ENCODE measurements around the gene GRIP2.

DNA sequence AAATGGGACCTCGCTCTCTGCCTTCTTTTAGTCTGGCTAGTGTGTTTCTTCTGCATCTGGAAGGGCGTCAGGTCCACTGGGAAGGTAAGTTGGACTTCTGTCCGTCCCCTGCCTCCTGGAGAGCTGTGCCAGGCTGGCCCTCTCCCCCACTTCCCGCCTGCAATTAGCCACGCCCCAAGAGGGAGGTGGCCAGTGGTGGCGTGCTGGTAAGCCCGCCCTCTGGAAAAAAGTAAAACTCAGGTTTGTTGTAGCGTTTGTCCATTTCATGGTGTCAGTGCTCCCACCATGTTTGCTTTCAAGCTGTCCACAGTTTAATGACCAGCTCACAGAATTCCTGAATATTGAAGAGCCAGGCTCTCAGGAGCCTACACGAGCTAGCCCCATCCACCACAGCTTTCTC lies 82.1 kb downstream of the GRIP2 start:
- TF ChIP-seq CTCF (IDR thresholded peaks at IDR 0.05) (no peak), POLR2A (IDR thresholded peaks at IDR 0.05) (no peak)
